GM12878 (cell line): ENCODE results near the gene PAX9.

ENCODE experiments used
- CHD4 ChIP-seq: fragments of 200-600 bp; sonication (generic); IDR thresholded peaks from 2 replicates; pipeline ENCODE4 v1.6.1; 2016; ENCODE audit warnings: mild to moderate bottlenecking
- CTCF ChIP-seq, 3 experiments: IDR thresholded peaks in 2 of 3; conservative IDR thresholded peaks in 1 of 3; 2 replicates each; pipeline ENCODE4 v1.5.1; 2011; ENCODE audit warnings: low read depth in 3 of 3, low read length in 3 of 3, mild to moderate bottlenecking in 3 of 3, control low read depth in 2 of 3, moderate library complexity in 2 of 3, inconsistent platforms in 1 of 3, mixed read lengths in 1 of 3; ENCODE audit not compliant: control insufficient read depth in 2 of 3, insufficient read depth in 1 of 3; ENCODE audit errors: extremely low read depth in 1 of 3
- EP300 ChIP-seq, 2 experiments: fragments of 150-350 bp in 1 of 2; IDR thresholded peaks; 2 replicates each; pipeline ENCODE4 v1.6.1; 2011 to 2012; ENCODE audit warnings: low read depth in 2 of 2, low read length in 2 of 2, borderline replicate concordance in 1 of 2, improper control_type of control experiment in 1 of 2, inconsistent platforms in 1 of 2; ENCODE audit not compliant: control insufficient read depth in 1 of 2
- NR2C2 ChIP-seq: IDR thresholded peaks from 2 replicates; pipeline ENCODE4 v1.6.1; 2011; ENCODE audit warnings: borderline replicate concordance, low read depth; ENCODE audit not compliant: control insufficient read depth, insufficient read length
- POLR2A ChIP-seq: IDR thresholded peaks from 2 replicates; pipeline ENCODE4 v1.6.1; 2011; ENCODE audit warnings: low read depth, mild to moderate bottlenecking, low read length
- POLR2AphosphoS5 ChIP-seq: IDR thresholded peaks from 2 replicates; pipeline ENCODE4 v1.6.1; 2011; ENCODE audit warnings: mild to moderate bottlenecking, low read length, inconsistent platforms
- RFX5 ChIP-seq: IDR thresholded peaks from 2 replicates; pipeline ENCODE4 v1.6.1; 2011; ENCODE audit warnings: low read depth, low read length, improper control_type of control experiment
- SREBF1 ChIP-seq: IDR thresholded peaks from 2 replicates; pipeline ENCODE4 v1.6.1; 2012; ENCODE audit warnings: mild to moderate bottlenecking, low read length
- TCF12 ChIP-seq: IDR thresholded peaks from 2 replicates; pipeline ENCODE4 v1.6.1; 2011; ENCODE audit warnings: low read depth, mild to moderate bottlenecking, low read length
- ZBTB33 ChIP-seq: fragments of 450-650 bp; IDR thresholded peaks from 2 replicates; pipeline ENCODE4 v1.6.1; 2017; ENCODE audit warnings: mild to moderate bottlenecking
- ZNF207 ChIP-seq: fragments of 450-650 bp; IDR thresholded peaks from 2 replicates; pipeline ENCODE4 v1.6.1; 2014; ENCODE audit warnings: antibody characterized with exemption, mild to moderate bottlenecking, borderline replicate concordance
- ZNF274 ChIP-seq: IDR thresholded peaks from one replicate; pipeline ENCODE4 v1.8.0; 2011; ENCODE audit not compliant: insufficient read length, insufficient read depth

- TF ChIP-seq TCF12, result no peak
- TF ChIP-seq CTCF (IDR thresholded peaks at IDR 0.05 in 2 of 3, conservative IDR thresholded peaks at IDR 0.05 in 1 of 3; ENCODE audit: control insufficient read depth in 2 of 3, extremely low read depth in 1 of 3, insufficient read depth in 1 of 3, low read depth in 3 of 3, low read length in 3 of 3), result no peak
- TF ChIP-seq SREBF1, result no peak
- TF ChIP-seq ZNF207, result no peak
- no peak for TF ChIP-seq RFX5
- TF ChIP-seq POLR2A, result no peak
- no peak for TF ChIP-seq EP300 (IDR thresholded peaks at IDR 0.05; ENCODE audit: borderline replicate concordance in 1 of 2, control insufficient read depth in 1 of 2, low read depth in 2 of 2, low read length in 2 of 2)
- no peak for TF ChIP-seq ZNF274
- TF ChIP-seq NR2C2, result no peak
- no peak for TF ChIP-seq POLR2AphosphoS5
- TF ChIP-seq CHD4, result no peak
- TF ChIP-seq ZBTB33, result no peak
Measured at GRCh38 chr14:36672095-36672494, 10.4 kb downstream of the PAX9 start.
